Left forelimb (tissue), 1 donor: ENCODE measurements around the gene ZBTB44.

Experiments used
- DNase-seq: peaks from one replicate; pipeline ENCODE4 v3.0.0-alpha.2; 2018; ENCODE audit warnings: low spot score

ZBTB44 gene

GRCh38 chr11:130213143-130213978 is 101.4 kb downstream of the ZBTB44 start:
- peak; percentile 72 for DNase-seq

GRCh38 chr11:130212431-130212961 is 102.2 kb downstream of the ZBTB44 start:
- DNase-seq, result peak; percentile 60

- peak; percentile 60 for DNase-seq
Measured at GRCh38 chr11:130211781-130212401, 102.8 kb downstream of the ZBTB44 start.

GRCh38 chr11:130211144-130211543 is 103.6 kb downstream of the ZBTB44 start:
- DNase-seq, result peak; percentile 33

- DNase-seq, result peak; percentile 56
Measured at GRCh38 chr11:130209954-130210854, 104.5 kb downstream of the ZBTB44 start.

- DNase-seq, result peak; percentile 63
Measured at GRCh38 chr11:130209128-130209932, 105.4 kb downstream of the ZBTB44 start.

- DNase-seq, result peak; percentile 63
Measured at GRCh38 chr11:130208241-130209127, 106.2 kb downstream of the ZBTB44 start.

GRCh38 chr11:130206141-130206540 is 108.6 kb downstream of the ZBTB44 start:
- DNase-seq, result peak; percentile 11

GRCh38 chr11:130204703-130205095 is 110.0 kb downstream of the ZBTB44 start:
- no peak for DNase-seq

GRCh38 chr11:130203766-130204702 is 110.7 kb downstream of the ZBTB44 start:
- DNase-seq, result no peak

GRCh38 chr11:130202818-130203689 is 111.7 kb downstream of the ZBTB44 start:
- no peak for DNase-seq

GRCh38 chr11:130202009-130202817 is 112.5 kb downstream of the ZBTB44 start:
- DNase-seq, result no peak

GRCh38 chr11:130201026-130201425 is 113.7 kb downstream of the ZBTB44 start:
- no peak for DNase-seq

GRCh38 chr11:130199792-130200191 is 114.9 kb downstream of the ZBTB44 start:
- DNase-seq, result no peak

GRCh38 chr11:130198964-130199363 is 115.8 kb downstream of the ZBTB44 start:
- DNase-seq, result no peak

- no peak for DNase-seq
Measured at GRCh38 chr11:130198292-130198691, 116.4 kb downstream of the ZBTB44 start.

GRCh38 chr11:130197386-130198035 is 117.2 kb downstream of the ZBTB44 start:
- DNase-seq, result no peak
